Upper lobe of right lung (tissue), 1 donor: Measurements from ENCODE around the gene LCE4A. TPM values are rescaled to one million over a fixed set of nuclear protein-coding genes. Genes with fewer than 3 reads are reported as not detected.

ENCODE experiments used
- ATAC-seq: fragments of 200-7000 bp; cut with Tn5 transposase; one replicate; pipeline ENCODE4 v1.9.1; 2020; ENCODE audit warnings: mild to moderate bottlenecking, moderate library complexity
- DNase-seq: peaks from one replicate; pipeline ENCODE4 v3.0.0-alpha.2; 2020
- H3K27ac ChIP-seq: fragments of 200-600 bp; one replicate; pipeline ENCODE4 v1.8.0; 2022
- H3K27me3 ChIP-seq: fragments of 200-600 bp; one replicate; pipeline ENCODE4 v1.8.0; 2022; ENCODE audit warnings: mild to moderate bottlenecking
- H3K36me3 ChIP-seq: fragments of 200-600 bp; one replicate; pipeline ENCODE4 v1.8.0; 2022
- H3K4me1 ChIP-seq: fragments of 200-600 bp; one replicate; pipeline ENCODE4 v1.8.0; 2022
- H3K4me3 ChIP-seq: fragments of 200-600 bp; one replicate; pipeline ENCODE4 v1.8.0; 2022; ENCODE audit warnings: mild to moderate bottlenecking
- H3K9me3 ChIP-seq: fragments of 200-600 bp; one replicate; pipeline ENCODE4 v1.8.0; 2022
- intact Hi-C: fragments of 100-400 bp; cut with DNase I; formaldehyde crosslinking; loops from one replicate; pipeline ENCODE4 v1.11.0; 2022
- total RNA-seq: library from RNA; stranded (reverse); fragmentation: NEBNext Ultra II Directional; extraction: Animal tissue kit (Norgen Biotek cat#: 25700); gene quantifications from one replicate; pipeline ENCODE4 v1.2.1, GENCODE V29; 2021
- TF ChIP-seq, protein P1 (sequence below): fragments of 200-600 bp; IDR thresholded peaks from one replicate; pipeline ENCODE4 v1.8.0; 2022; ENCODE audit warnings: antibody characterized with exemption
- donor health status: DM: no; HTN: yes; CAD: no; lungs with severe emphysema.

LCE4A gene
- total RNA-seq, 1 donor from 2014 or later = not detected

DNA sequence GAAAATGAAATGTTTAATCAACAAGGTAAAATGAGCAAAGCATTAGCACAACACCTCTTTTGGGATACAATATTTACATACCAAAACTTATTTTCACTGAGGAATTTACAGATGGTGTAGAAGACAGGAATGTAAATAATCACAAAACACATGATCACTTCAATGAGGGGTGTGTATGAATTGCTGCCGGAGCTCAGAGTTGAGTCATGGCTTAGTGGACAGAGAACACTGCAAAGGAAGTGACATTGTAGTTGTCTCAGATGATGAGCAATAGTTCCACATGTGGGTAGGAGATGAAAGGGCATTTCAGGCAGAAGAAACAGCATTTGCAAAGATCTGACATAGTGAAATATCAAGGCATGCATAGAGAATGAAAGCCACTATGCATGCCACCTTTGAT lies 44.3 kb downstream of the LCE4A start:
- Histone ChIP-seq H3K27me3 (no peaks in the 10 kb centered on the region), H3K36me3 (no peaks in the 10 kb centered on the region), H3K9me3 (no peaks in the 10 kb centered on the region), H3K4me1 (no peaks in the 10 kb centered on the region), H3K4me3 (no peak overlapping the region), H3K27ac (no peak overlapping the region)
- DNase-seq = no peak
- peak; percentile 64 for ATAC-seq
- intact Hi-C loops = no loop called here
- TF ChIP-seq, protein P1, sequence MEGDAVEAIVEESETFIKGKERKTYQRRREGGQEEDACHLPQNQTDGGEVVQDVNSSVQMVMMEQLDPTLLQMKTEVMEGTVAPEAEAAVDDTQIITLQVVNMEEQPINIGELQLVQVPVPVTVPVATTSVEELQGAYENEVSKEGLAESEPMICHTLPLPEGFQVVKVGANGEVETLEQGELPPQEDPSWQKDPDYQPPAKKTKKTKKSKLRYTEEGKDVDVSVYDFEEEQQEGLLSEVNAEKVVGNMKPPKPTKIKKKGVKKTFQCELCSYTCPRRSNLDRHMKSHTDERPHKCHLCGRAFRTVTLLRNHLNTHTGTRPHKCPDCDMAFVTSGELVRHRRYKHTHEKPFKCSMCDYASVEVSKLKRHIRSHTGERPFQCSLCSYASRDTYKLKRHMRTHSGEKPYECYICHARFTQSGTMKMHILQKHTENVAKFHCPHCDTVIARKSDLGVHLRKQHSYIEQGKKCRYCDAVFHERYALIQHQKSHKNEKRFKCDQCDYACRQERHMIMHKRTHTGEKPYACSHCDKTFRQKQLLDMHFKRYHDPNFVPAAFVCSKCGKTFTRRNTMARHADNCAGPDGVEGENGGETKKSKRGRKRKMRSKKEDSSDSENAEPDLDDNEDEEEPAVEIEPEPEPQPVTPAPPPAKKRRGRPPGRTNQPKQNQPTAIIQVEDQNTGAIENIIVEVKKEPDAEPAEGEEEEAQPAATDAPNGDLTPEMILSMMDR = no peak

DNA sequence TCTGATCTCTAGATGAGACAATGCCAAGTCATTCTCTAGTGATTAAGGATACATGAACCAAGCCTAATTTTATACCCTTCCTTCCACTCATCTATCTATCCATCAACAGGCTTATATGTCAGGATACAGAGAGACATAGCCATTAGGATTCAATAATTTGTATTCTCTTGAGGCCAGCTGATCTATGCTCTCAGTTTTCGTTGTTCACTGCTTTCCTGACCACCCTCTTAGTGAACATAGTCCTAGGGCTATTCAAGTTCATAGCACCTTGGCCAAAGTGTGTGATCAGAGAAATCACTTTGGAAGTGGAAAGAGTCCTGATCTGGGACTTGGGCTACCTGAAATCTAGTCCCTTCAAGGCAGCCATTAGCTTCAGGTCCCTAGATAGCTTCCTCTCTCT lies 45.6 kb downstream of the LCE4A start:
- no peaks in the 10 kb centered on the region for H3K9me3 ChIP-seq
- intact Hi-C loops = no loop called here
- ATAC-seq = no peak
- TF ChIP-seq, protein P1 = no peak
- H3K36me3 ChIP-seq = no peaks in the 10 kb centered on the region
- no peak overlapping the region for H3K4me3 ChIP-seq
- H3K4me1 ChIP-seq = no peaks in the 10 kb centered on the region
- DNase-seq = no peak
- H3K27me3 ChIP-seq = no peaks in the 10 kb centered on the region
- no peak overlapping the region for H3K27ac ChIP-seq

DNA sequence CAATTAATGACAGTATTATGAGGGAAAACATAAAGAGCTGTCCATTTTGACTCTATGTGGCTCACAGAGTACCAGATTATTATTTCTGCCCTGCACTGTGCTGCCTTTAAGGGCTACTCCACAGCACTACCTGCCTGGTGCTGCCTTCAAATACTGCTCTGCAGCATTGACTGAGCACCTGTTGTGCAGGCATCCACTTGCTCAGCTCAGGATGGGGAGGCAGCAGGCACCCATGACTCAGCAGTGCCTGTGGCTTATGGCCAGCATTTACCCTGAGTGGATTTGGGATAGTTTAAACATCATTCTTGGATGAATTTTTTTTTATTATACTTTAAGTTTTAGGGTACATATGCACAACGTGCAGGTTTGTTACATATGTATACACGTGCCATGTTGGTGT lies 48.9 kb downstream of the LCE4A start:
- TF ChIP-seq, protein P1 = no peak
- Histone ChIP-seq H3K27me3 (no peaks in the 10 kb centered on the region), H3K4me3 (no peak overlapping the region), H3K36me3 (no peaks in the 10 kb centered on the region), H3K9me3 (no peaks in the 10 kb centered on the region), H3K4me1 (no peaks in the 10 kb centered on the region), H3K27ac (no peak overlapping the region)
- DNase-seq (no peak), ATAC-seq (peak; percentile 54)
- intact Hi-C loops = no loop called here

DNA sequence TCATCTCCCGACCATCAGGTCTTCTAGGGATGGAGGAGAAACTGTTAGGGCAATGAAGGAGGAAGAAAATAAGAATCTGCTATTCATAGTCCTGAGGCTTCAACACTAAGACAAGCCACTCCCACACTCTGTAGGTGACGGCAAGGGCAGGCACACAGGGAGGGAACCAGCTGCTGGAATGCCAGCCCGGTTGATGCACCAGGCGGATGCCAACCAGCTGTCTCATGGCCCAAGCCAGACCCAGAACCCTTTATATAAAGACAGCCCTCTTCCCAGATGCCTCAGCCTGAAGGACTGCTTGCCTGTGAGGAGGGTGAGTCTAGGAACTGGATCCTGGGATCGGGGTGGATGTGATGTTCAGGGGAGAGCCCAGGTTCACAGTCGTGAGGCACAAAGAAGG lies 49.8 kb downstream of the LCE4A start, which contains the start of gene KPRP:
KPRP (plus strand) TSS at position 279 of the 400 bp plus-strand sequence. CDS start 1,564 bp downstream, outside the sequence.
- intact Hi-C loops = no loop called here
- H3K27me3 ChIP-seq = no peaks in the 10 kb centered on the region
- no peaks in the 10 kb centered on the region for H3K4me1 ChIP-seq
- TF ChIP-seq, protein P1 = no peak
- no peak within 1 kb of the TSS for H3K4me3 ChIP-seq
- ATAC-seq = no peak
- no peak for DNase-seq
- H3K27ac ChIP-seq = no peak within 1 kb of the TSS
- no peaks in the 10 kb centered on the region for H3K9me3 ChIP-seq
- no peaks in the 10 kb centered on the region for H3K36me3 ChIP-seq

DNA sequence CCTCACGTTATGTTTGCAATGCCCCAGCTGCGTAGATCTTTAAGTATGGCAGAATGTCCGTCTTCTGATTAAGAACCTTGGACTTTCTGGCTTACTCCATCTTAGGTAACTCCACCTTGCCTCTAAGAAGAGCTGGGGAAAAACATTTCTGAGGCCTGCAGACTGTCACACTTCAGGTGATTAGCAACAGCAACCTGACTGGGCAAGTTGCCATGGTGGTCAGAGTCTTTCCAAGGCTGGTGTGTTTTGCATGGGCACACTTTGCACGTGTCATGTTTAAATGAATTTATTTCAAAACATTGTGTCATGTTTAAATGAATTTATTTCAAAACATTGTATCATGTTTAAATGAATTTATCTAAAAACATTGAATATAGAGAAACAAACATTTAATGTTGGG lies 50.7 kb downstream of the LCE4A start:
- no peak overlapping the region for H3K27ac ChIP-seq
- no peaks in the 10 kb centered on the region for H3K27me3 ChIP-seq
- no peaks in the 10 kb centered on the region for H3K9me3 ChIP-seq
- H3K4me1 ChIP-seq = no peaks in the 10 kb centered on the region
- H3K4me3 ChIP-seq = no peak overlapping the region
- intact Hi-C loops = no loop called here
- DNase-seq (no peak), ATAC-seq (no peak)
- H3K36me3 ChIP-seq = no peaks in the 10 kb centered on the region
- TF ChIP-seq, protein P1 = no peak

Other genes with a start within 250 kb of the LCE4A start
- not detected for gene LCE5A, start 197.4 kb upstream of the LCE4A start, total RNA-seq
- not detected for gene CRCT1, start 193.7 kb upstream of the LCE4A start, total RNA-seq
- gene LCE3E, start 141.4 kb upstream of the LCE4A start, total RNA-seq = not detected
- not detected for gene LCE3D, start 127.6 kb upstream of the LCE4A start, total RNA-seq
- not detected for gene LCE3C, start 107.9 kb upstream of the LCE4A start, total RNA-seq
- gene LCE3B, start 94.3 kb upstream of the LCE4A start, total RNA-seq = not detected
- not detected for gene LCE3A, start 85.1 kb upstream of the LCE4A start, total RNA-seq
- gene LCE2D, start 44.8 kb upstream of the LCE4A start, total RNA-seq = not detected
- not detected for gene LCE2C, start 32.9 kb upstream of the LCE4A start, total RNA-seq
- gene LCE2B, start 22.0 kb upstream of the LCE4A start, total RNA-seq = not detected
- not detected for gene LCE2A, start 9.8 kb upstream of the LCE4A start, total RNA-seq
- not detected for gene KPRP, start 49.9 kb downstream of the LCE4A start, total RNA-seq
- gene LCE1F, start 67.0 kb downstream of the LCE4A start, total RNA-seq = not detected
- not detected for gene LCE1E, start 78.1 kb downstream of the LCE4A start, total RNA-seq
- not detected for gene LCE1D, start 88.6 kb downstream of the LCE4A start, total RNA-seq
- not detected for gene LCE1C, start 98.5 kb downstream of the LCE4A start, total RNA-seq
- gene LCE1B, start 103.8 kb downstream of the LCE4A start, total RNA-seq = not detected
- not detected for gene LCE1A, start 119.3 kb downstream of the LCE4A start, total RNA-seq
- not detected for gene LCE6A, start 134.7 kb downstream of the LCE4A start, total RNA-seq
- gene LCE7A, start 151.8 kb downstream of the LCE4A start, total RNA-seq = not detected
- not detected for gene SMCP, start 170.2 kb downstream of the LCE4A start, total RNA-seq
- not detected for gene IVL, start 200.4 kb downstream of the LCE4A start, total RNA-seq
- not detected for gene SPRR5, start 239.0 kb downstream of the LCE4A start, total RNA-seq